NCI-H1694 (cell line): ENCODE data around the gene CDC25B.

ENCODE experiments used
- DNase-seq: peaks from one replicate; lab custom pipeline; 2025; lab: John Stamatoyannopoulos, UW

CDC25B gene

GRCh38 chr20:3804254-3804751, 8.2 kb downstream of the CDC25B start:
- DNase-seq = no peak

- no peak for DNase-seq
Measured at GRCh38 chr20:3804781-3805180, 8.7 kb downstream of the CDC25B start.

DNA sequence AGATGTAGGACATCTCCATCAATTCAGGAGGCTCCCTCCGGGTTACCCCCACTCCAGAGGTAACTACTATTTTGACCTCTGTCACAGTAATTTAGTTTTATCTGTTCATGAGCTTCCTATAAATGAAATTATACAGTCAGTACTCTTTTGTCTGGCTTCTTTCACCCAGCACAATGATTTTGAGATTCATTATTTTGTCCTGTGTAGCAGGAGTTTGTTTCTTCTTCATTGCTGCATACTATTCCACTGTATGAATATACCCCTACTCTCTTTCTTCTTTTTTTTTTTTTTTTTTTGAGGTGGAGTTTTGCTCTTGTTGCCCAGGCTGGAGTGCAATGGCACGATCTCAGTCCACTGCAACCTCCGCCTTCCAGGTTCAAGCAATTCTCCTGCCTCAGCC, 12.4 kb downstream of the CDC25B start:
- no peak for DNase-seq

- peak; percentile 98 for DNase-seq
Measured at GRCh38 chr20:3811467-3812258, 15.6 kb downstream of the CDC25B start.

- no peak for DNase-seq
Measured at GRCh38 chr20:3812259-3812681, 16.2 kb downstream of the CDC25B start.

- DNase-seq = no peak
Measured at GRCh38 chr20:3812975-3813847, 17.1 kb downstream of the CDC25B start.

DNA sequence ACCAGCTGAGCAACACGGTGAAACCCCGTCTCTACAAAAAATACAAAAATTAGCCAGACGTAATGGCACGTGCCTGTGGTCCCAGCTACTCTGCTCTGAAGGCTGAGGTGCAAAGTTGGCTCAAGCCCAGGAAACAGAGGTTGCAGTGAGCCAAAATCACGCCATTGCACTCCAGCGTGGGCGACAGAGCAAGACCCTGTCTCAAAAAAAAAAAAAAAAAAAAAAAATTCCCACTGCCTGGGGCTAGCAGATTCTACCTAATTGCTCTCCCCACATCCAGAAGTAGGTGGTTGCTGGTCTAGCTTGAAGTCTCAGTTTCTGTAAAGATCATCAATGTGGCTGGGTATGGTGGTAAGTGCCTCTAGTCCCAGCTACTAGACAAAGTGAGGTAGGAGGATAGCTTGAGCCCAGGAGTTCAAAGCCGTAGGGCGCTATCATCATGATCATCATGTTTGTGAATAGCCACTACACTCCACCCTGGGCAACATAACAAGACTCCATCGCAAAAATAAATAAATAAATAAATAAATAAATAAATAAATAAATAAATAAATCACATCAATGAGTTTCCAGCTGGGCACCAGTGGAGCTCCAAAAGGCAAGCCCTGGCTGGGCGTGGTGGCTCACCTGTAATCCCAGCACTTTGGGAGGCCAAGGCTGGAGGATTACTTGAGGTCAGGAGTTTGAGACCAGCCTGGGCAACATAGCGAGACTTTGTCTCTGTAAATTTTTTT, 17.9 kb downstream of the CDC25B start:
- DNase-seq = no peak

DNA sequence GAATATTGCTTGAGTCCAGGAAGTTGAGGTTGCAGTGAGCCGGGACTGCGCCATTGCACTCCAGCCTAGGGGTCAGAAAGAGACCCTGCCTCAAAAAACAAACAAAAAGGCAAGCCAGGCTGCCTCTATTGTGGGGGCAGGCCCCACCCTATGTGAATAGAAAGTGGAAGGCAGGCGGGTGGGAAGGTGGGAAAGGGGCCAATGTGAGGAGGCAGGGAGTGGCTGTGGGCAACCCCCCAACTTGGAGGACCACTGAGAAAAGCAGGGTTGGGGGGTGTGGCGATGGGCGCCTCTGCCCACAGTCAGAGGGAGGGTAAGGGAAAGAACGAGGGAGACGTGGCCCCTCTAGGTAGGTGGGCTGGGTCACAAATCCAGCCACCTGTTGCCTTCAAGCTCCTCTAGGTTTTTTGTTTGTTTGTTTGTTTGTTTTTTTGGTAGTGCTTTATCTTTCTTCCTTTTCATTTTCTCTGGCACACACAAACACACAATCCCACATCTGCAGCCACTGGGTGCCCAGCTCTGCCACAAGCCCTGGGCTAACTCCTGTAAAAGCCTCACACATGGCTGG, 18.9 kb downstream of the CDC25B start:
- DNase-seq = no peak

GRCh38 chr20:3815703-3816315, 19.7 kb downstream of the CDC25B start:
- DNase-seq = no peak

DNA sequence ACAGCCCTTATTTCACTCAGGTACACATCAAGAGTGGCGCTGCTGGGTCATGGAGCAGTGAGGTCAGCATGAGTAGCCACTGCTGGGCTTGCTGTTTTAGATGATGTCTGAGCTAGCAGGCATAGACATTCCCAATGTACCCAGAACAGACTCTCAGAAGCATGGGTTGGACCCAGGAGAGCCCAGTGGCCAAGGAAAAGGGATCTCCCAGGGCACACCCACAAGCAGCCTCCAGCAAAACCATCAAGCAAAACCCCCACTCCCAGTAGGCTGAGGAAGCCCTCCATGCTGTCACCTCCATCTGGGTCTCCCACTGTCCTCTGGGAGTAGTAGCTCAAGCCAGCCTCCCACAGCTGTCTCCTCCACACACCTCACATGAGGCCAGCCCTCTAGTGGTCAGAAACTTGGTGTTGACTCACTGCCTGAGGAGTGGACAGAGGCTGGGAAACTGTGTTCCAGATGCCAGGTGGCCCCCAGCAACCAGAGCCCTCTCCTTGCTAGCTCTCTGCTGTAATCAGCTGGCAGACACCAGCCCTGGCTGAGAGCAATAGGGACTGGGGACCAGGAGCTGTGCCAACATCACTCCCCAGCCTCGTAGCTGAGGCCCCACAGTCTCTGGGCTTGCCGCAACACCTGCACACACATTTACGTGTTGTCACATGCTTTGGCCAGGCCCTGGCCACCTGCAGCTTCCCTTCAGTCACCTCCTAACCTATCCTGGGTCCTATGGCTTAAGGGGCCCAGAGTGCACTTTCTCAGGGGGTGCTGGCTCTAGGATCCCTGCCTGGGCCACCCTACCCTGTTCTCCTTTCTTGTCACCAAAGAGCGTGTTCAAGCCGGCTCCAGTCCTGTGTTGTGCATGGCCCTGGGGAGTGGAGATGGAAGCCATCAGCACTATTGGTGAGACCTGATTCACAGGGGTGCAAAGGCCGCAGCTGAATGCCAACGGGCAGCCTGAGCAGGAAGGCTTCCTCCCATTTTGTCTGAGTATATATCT, 22.3 kb downstream of the CDC25B start:
- peak; percentile 88 for DNase-seq

- no peak for DNase-seq
Measured at GRCh38 chr20:3819411-3820047, 23.4 kb downstream of the CDC25B start.

DNA sequence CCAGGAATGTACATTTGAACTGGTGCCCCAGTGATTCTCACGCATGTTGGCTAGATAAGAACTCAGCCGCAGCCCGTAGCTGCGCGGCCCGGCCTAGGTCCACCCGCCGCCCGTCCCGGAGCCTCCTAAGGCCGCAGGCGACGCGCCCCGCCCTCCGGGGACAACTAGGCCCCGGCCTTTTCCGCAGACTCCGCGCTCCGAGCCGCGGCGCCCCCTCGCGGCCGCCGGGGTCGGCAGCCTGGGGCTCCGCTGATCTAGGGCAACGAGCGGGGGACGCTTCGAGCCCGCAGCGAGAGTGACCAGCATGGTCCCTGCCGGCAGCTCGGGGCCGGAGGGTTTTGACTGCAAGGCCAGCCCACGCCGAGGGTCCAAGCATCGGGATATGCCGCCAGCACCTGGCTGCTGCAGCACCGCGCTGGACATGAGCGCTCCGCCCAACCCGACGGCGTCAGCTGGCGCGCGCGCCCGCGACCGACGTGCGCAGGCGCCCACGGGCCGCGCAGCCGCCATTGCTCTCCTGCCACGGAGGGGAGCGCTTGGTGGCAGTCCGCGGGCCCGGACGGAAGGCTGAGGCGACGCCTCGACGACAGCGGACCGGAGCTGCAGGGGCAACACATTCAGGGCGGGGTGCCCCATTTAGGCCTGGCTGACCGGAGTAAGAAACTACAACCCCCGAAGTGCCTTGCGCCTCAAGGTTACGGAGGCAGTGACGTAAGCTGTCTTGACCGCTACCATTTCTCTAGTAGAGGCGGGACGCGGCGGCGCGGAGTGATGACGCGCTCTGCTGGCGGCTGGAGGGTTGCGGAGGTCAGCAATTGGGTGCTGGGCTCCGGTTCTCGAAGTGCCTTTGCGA, 24.2 kb downstream of the CDC25B start, which contains the start of gene AP5S1:
Gene AP5S1, plus strand, starts transcription at position 500 of the 853 bp plus-strand sequence. CDS start 1,571 bp downstream, outside the sequence.
- peak; percentile 81 for DNase-seq

GRCh38 chr20:3820901-3821727, 25.0 kb downstream of the CDC25B start:
- DNase-seq = no peak

DNA sequence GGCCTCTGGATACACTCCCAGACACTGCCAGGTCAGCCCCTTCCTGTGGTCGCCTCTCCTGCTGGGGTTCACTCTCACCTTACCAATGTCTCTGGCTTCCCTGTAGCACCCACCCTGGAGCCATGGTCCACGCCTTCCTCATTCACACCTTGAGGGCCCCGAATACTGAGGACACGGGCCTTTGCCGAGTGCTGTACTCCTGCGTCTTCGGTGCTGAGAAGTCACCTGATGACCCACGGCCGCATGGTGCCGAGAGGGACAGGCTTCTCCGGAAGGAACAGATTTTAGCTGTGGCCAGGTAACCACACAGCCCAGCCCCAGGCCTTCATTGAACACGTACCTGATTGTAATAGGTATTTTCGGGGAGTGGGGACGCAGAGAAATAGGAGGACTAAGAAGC, 25.9 kb downstream of the CDC25B start:
- DNase-seq = no peak

DNA sequence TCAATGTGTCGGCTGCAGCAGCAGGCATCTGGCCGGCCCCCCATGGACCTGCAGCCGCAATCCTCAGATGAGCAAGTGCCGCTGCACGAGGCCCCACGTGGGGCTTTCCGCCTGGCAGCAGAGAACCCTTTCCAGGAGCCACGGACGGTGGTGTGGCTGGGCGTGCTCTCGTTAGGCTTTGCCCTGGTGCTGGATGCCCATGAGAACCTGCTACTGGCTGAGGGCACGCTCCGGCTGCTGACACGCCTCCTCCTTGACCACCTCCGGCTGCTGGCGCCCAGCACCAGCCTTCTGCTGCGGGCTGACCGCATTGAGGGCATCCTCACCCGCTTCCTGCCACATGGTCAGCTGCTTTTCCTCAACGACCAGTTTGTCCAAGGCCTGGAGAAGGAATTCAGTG, 27.8 kb downstream of the CDC25B start:
- DNase-seq = no peak

DNA sequence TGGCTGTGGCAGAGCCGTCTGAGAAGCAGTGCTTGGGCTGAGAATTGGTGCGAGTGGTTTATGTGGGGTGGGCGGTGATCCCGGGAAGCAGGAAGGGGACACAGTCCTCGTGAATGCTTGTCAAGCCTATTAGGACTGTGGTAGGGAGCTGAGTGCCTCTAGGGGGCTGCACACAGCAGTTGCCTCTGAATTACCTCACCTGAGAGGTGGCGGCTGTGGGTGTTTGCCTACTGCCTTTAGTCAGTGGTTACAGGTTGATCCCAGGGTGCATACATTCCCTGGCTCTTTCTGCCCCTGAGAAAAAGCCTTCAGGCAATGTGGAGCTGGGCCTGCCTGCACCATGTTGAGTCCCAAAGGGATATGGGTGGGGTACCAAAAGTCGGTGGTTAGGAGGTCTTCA, 29.4 kb downstream of the CDC25B start:
- DNase-seq = no peak

DNA sequence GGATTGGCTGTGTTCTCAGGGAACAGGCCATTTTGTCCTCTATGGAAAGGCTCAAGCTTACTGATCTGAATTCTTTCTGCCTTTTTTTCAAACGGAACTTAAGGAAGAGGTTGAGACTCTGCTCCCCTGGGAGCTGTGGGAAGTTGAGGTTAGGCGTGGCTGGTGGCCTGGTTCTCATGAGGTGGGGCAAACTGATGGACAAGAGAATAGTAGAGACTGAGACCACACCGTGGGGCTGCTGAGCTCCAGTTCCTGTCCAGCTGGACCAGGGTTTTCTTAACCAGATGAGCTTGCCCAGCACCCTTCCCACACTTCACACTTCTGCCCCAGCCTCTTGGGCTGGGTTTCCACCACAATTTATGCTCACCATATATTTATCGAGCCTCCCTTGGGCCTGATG, 30.3 kb downstream of the CDC25B start:
- DNase-seq = no peak

DNA sequence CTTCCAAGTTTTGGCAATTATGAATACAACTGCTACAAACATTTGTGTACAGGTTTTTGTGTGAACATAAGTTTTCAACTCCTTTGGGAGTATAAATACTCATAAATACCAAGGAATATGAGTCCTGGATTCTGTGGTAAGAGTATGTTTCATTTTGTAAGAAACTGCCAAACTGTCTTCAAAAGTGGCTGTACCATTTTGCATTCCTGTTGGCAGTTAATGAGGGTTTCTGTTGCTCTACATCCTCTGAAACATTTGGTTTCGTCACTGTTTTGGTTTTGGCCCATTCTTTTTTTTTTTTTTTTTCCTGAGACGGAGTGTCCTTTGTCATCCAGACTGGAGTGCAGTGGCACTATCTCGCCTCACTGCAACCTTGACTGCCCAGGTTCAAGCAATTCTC, 32.7 kb downstream of the CDC25B start:
- DNase-seq = no peak
